Testis (tissue), 3 donors: ENCODE data around the gene HERPUD2. TPM values are rescaled to one million over a fixed set of nuclear protein-coding genes. Genes with fewer than 3 reads are reported as not detected.
A peak's percentile ranks its signal among the peaks of the same experiment; 100 is the strongest.

Source experiments
- DNase-seq: peaks from one replicate; pipeline ENCODE4 v3.0.0-alpha.2; 2019
- H3K27ac ChIP-seq, 2 donors: fragments of 200-600 bp; sonication (generic); one replicate each; pipeline ENCODE4 v1.5.1; 2019
- H3K27me3 ChIP-seq: fragments of 200-600 bp; sonication (generic); one replicate; pipeline ENCODE4 v1.5.1; 2019
- H3K36me3 ChIP-seq: fragments of 200-600 bp; sonication (generic); one replicate; pipeline ENCODE4 v1.5.1; 2017; ENCODE audit warnings: low read depth; ENCODE audit errors: missing control alignments
- H3K4me1 ChIP-seq: fragments of 200-600 bp; sonication (generic); one replicate; pipeline ENCODE4 v1.5.1; 2019
- H3K4me3 ChIP-seq, 2 donors: fragments of 200-600 bp; sonication (generic); one replicate each; pipeline ENCODE4 v1.5.1; 2017 to 2019
- H3K9me3 ChIP-seq: fragments of 200-600 bp; sonication (generic); one replicate; pipeline ENCODE4 v1.5.1; 2017
- POLR2A ChIP-seq: fragments of 450-650 bp; IDR thresholded peaks from one replicate; pipeline ENCODE4 v1.6.1; 2017; ENCODE audit warnings: antibody characterized with exemption, mild to moderate bottlenecking, moderate library complexity
- WGBS, 2 donors: methylation state at CpG; one replicate each; pipeline ENCODE4 v1.1.5; 2018; 5-methylcytosine and 5-hydroxymethylcytosine counted together
- intact Hi-C: fragments of 100-400 bp; cut with DNase I; formaldehyde crosslinking; loops from one replicate; pipeline ENCODE4 v1.15.1; 2023; ENCODE audit warnings: low total_unique reads
- polyA plus RNA-seq: library from polyadenylated mRNA; stranded (reverse); fragments of 350-450 nt; fragmentation: Illumina TruSeq; extraction: RNeasy Lipid Tissue Mini Kit (QIAGEN cat#74804); gene quantifications from one replicate; pipeline ENCODE4 v1.2.3, GENCODE V29; 2014; ENCODE audit warnings: low read depth, low replicate concordance; ENCODE audit not compliant: insufficient read depth
- total RNA-seq, 2 donors: library from RNA; depleted of rRNA; stranded (reverse); fragments of >200 nt; gene quantifications; one replicate each; pipeline ENCODE4 v1.2.3, GENCODE V29; 2016
- TF ChIP-seq, protein P1 (sequence below), 3 experiments: fragments of 450-650 bp in 2 of 3; fragments of 200-600 bp in 1 of 3; sonication (generic) in 1 of 3; IDR thresholded peaks; one replicate each; pipeline ENCODE4 v1.5.1; 2016 to 2019; ENCODE audit warnings: antibody characterized with exemption in 3 of 3, mild to moderate bottlenecking in 2 of 3, moderate library complexity in 1 of 3

HERPUD2 gene
- total and polyA plus RNA-seq, 3 donors from 2014 or later = 51.7 to 78.4 (median 63.5) TPM

DNA sequence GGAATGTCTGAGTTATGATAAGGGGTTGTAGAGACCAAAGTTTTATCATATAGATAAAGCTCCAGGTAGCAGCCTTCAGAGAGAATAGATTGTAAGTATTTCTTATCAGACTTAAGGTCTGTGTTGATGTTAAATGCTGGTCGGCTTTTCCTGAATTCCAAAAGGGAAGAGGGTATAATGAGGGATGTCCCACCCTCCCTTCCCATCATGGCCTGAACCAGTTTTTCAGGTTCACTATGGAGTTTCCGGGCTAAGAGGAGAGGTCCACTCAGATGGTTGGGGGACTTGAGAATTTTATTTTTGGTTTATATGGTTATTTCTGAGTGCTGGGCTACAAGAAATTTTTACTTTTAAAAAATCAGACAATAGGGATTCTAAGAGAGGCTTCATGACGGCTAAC is 45.2 kb downstream of the HERPUD2 start:
- Histone ChIP-seq H3K4me1 (peaks cover 25% of the 10 kb centered on the region), H3K27ac (no peak overlapping the region), H3K9me3 (no peaks in the 10 kb centered on the region), H3K4me3 (no peak overlapping the region), H3K36me3 (no peaks in the 10 kb centered on the region), H3K27me3 (no peaks in the 10 kb centered on the region)
- 82 to 86% methylated on average over 3 of the region's 3 CpGs for WGBS, 2 donors
- intact Hi-C loops = no loop called here
- TF ChIP-seq, protein P1, sequence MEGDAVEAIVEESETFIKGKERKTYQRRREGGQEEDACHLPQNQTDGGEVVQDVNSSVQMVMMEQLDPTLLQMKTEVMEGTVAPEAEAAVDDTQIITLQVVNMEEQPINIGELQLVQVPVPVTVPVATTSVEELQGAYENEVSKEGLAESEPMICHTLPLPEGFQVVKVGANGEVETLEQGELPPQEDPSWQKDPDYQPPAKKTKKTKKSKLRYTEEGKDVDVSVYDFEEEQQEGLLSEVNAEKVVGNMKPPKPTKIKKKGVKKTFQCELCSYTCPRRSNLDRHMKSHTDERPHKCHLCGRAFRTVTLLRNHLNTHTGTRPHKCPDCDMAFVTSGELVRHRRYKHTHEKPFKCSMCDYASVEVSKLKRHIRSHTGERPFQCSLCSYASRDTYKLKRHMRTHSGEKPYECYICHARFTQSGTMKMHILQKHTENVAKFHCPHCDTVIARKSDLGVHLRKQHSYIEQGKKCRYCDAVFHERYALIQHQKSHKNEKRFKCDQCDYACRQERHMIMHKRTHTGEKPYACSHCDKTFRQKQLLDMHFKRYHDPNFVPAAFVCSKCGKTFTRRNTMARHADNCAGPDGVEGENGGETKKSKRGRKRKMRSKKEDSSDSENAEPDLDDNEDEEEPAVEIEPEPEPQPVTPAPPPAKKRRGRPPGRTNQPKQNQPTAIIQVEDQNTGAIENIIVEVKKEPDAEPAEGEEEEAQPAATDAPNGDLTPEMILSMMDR (IDR thresholded peaks at IDR 0.05) = no peak
- TF ChIP-seq POLR2A = no peak
- no peak for DNase-seq

DNA sequence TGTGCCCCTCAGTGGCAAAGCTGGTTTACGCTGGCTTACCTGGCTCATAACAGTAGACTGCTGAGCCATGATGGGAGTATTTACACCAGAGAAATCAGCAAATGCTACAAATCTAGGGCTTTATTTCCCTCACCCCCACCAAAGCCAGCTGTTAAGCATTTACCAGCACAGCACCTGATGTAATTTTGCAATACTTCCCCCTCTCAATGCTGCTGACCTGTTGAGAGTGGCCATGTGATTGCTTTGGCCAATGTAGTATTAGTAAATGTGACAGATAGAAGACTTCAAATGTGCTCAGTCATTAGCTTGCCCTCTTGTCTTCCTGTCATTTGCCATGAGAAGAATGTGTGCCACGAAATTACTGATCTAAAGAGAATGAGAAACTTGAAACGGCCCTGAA is 46.6 kb downstream of the HERPUD2 start:
- H3K27me3 ChIP-seq = no peaks in the 10 kb centered on the region
- H3K4me1 ChIP-seq = peaks cover 25% of the 10 kb centered on the region
- 61 to 66% methylated on average over 3 of the region's 3 CpGs for WGBS, 2 donors
- no peak overlapping the region for H3K4me3 ChIP-seq
- DNase-seq = no peak
- intact Hi-C loops = no loop called here
- H3K9me3 ChIP-seq = no peaks in the 10 kb centered on the region
- H3K27ac ChIP-seq = peak overlapping the region; percentile 28 to 75
- H3K36me3 ChIP-seq = no peaks in the 10 kb centered on the region
- TF ChIP-seq, protein P1 (IDR thresholded peaks at IDR 0.05) = no peak

DNA sequence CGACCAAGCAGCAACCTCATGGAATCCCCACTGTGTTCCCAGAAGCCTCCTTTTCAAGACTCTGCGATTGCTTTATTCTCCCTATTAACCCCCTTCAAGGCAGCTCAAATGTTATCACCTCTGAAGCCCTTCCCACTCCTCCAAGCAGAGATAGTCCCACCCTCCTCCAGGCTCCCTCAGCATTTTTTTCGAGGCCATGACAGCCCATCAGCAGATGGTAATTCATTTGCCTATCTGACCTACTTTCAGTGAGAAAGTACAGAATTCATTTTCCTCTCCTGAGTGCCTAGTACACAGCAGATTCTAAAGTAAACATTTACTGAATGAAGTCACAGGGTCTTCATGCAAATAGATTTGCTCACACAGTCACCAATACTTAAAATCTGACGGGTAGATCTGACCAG is 47.8 kb downstream of the HERPUD2 start:
- H3K27me3 ChIP-seq = no peaks in the 10 kb centered on the region
- peak overlapping the region; percentile 28 to 75 for H3K27ac ChIP-seq
- 25 to 40% methylated on average over 4 of the region's 4 CpGs for WGBS, 2 donors
- peak; percentile 63 for DNase-seq
- H3K9me3 ChIP-seq = no peaks in the 10 kb centered on the region
- intact Hi-C loops = no loop called here
- peaks cover 25% of the 10 kb centered on the region for H3K4me1 ChIP-seq
- TF ChIP-seq, protein P1 (IDR thresholded peaks at IDR 0.05) = no peak
- TF ChIP-seq POLR2A = no peak
- no peak overlapping the region for H3K4me3 ChIP-seq
- H3K36me3 ChIP-seq = no peaks in the 10 kb centered on the region

DNA sequence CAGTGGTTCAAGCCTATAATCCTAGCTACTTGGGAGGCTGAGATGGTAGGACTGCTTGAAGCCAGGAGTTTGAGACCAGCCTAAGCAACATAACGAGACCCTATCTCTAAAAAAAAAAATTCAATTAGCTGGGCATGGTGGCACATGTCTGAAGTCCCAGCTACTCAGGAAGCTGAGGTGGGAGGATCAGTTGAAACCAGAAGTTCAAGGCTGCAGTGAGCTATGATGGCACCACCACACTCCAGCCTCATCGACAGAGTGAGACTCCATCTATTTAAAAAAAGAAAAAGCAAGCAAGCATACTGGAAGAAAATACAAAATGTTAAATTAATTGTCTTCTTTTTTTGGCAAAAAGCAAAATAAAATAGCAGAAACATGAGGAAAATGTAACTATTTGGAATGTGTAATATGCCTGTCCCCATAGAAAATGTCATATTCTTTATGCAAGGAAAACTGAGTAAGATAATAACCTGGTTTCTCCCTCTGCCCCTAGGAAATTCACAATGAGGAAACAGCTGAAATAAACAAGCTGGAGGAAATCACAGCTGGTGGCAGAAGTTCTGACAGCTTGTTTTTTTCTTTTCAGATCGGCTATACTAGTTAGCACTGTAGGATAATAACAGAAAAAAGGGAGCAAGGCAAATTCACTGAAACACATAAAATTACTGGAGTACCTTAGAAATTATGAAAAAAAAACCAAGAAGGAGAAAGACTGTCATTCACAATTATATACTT is 48.5 kb downstream of the HERPUD2 start:
- Histone ChIP-seq H3K9me3 (no peaks in the 10 kb centered on the region), H3K4me3 (no peak overlapping the region), H3K4me1 (peaks cover 25% of the 10 kb centered on the region), H3K27me3 (no peaks in the 10 kb centered on the region), H3K36me3 (no peaks in the 10 kb centered on the region), H3K27ac (peak overlapping the region; percentile 28 to 75)
- no peak for DNase-seq
- 33 to 38% methylated on average over 3 of the region's 3 CpGs for whole genome bisulfite sequencing, 2 donors
- intact Hi-C loops = no loop called here
- TF ChIP-seq POLR2A = no peak

DNA sequence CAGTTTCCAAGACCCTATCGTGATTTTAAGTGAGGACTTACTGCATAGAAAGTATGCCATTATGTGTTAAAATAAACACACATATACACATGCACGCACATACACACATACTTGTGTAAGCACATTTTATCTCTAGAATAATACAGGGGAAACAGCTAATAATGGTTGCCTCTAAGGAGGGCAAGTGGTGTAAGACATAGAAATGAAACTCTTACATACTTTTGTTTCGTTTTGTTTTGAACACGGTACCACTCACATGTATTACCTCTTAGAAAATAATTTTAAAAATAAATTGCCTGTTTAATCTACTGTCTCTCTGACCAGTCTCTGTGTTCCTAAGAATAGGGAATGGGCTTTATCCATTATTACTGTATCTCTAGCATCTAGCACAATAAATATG is 49.2 kb downstream of the HERPUD2 start:
- no peaks in the 10 kb centered on the region for H3K36me3 ChIP-seq
- H3K27me3 ChIP-seq = no peaks in the 10 kb centered on the region
- H3K9me3 ChIP-seq = no peaks in the 10 kb centered on the region
- no peak overlapping the region for H3K4me3 ChIP-seq
- H3K4me1 ChIP-seq = peaks cover 25% of the 10 kb centered on the region
- WGBS, 2 donors = 89 to 92% methylated on average over 4 of the region's 4 CpGs
- TF ChIP-seq, protein P1 (IDR thresholded peaks at IDR 0.05) = no peak
- TF ChIP-seq POLR2A = no peak
- intact Hi-C loops = no loop called here
- peak overlapping the region in 1 of 2 donors; percentile 75 for H3K27ac ChIP-seq
- no peak for DNase-seq
